GM18505 (cell line): Measurements from ENCODE around the gene JAKMIP1.

Source experiments
- ATAC-seq: cut with Tn5 transposase; IDR thresholded peaks from one replicate; pipeline ENCODE4 v1.9.1; 2021; ENCODE audit not compliant: unreplicated experiment
- POLR2A ChIP-seq: IDR thresholded peaks from 4 replicates; pipeline ENCODE4 v1.6.1; 2011; ENCODE audit warnings: borderline replicate concordance; ENCODE audit not compliant: insufficient read depth, insufficient read length; ENCODE audit errors: extremely low read depth

JAKMIP1 gene

GRCh38 chr4:6112606-6113290 is 87.6 kb downstream of the JAKMIP1 start:
- no peak for ATAC-seq
- no peak for TF ChIP-seq POLR2A

- ATAC-seq = no peak
These were observed 88.9 kb downstream of the JAKMIP1 start for GRCh38 chr4:6111354-6111960.

GRCh38 chr4:6110681-6111353 is 89.5 kb downstream of the JAKMIP1 start:
- ATAC-seq = no peak
- no peak for TF ChIP-seq POLR2A

More at GRCh38 chr4:6111354-6111960, 88.9 kb downstream of the JAKMIP1 start:
- no peak for TF ChIP-seq POLR2A

GRCh38 chr4:6109842-6110560 is 90.3 kb downstream of the JAKMIP1 start:
- no peak for ATAC-seq
- no peak for TF ChIP-seq POLR2A

GRCh38 chr4:6107886-6108285 is 92.5 kb downstream of the JAKMIP1 start:
- no peak for ATAC-seq

GRCh38 chr4:6107114-6107791 is 93.1 kb downstream of the JAKMIP1 start:
- no peak for ATAC-seq
- TF ChIP-seq POLR2A = no peak

More at GRCh38 chr4:6107886-6108285, 92.5 kb downstream of the JAKMIP1 start:
- TF ChIP-seq POLR2A = no peak

- no peak for ATAC-seq
These were observed 94.2 kb downstream of the JAKMIP1 start for GRCh38 chr4:6106156-6106555.

GRCh38 chr4:6105311-6105911 is 94.9 kb downstream of the JAKMIP1 start:
- no peak for TF ChIP-seq POLR2A
- ATAC-seq = no peak

More at GRCh38 chr4:6106156-6106555, 94.2 kb downstream of the JAKMIP1 start:
- TF ChIP-seq POLR2A = no peak

GRCh38 chr4:6104541-6105130 is 95.7 kb downstream of the JAKMIP1 start:
- no peak for ATAC-seq
- TF ChIP-seq POLR2A = no peak

GRCh38 chr4:6097581-6097980 is 102.8 kb downstream of the JAKMIP1 start:
- TF ChIP-seq POLR2A = no peak
- no peak for ATAC-seq

GRCh38 chr4:6095897-6096296 is 104.5 kb downstream of the JAKMIP1 start:
- ATAC-seq = no peak
- no peak for TF ChIP-seq POLR2A
